ENCODE measurements around the gene FGF21.
"Not testable (repeated sequence)": the region's sequence is repeated elsewhere in the genome, so short reads cannot be mapped to it uniquely, and the experiment has no call there.

The FGF21 gene

GRCh38 chr19:48755084-48755641, at the start of gene FGF21:
Gene FGF21, plus strand, starts transcription at chr19:48755524. Its CDS starts 713 bp downstream, at chr19:48756237.
- no peak for DNase-seq (ENCODE audit: low read depth in 2 of 2)

GRCh38 chr19:48708471-48708870, 46.9 kb upstream of the FGF21 start:
- no peak for DNase-seq (ENCODE audit: low read depth in 2 of 2)

GRCh38 chr19:48711106-48711662, 44.1 kb upstream of the FGF21 start:
- DNase-seq (ENCODE audit: low read depth in 2 of 2) = no peak

- DNase-seq (ENCODE audit: low read depth in 2 of 2) = no peak
Observed at GRCh38 chr19:48713041-48713863, 42.1 kb upstream of the FGF21 start.

GRCh38 chr19:48713864-48714755, 41.2 kb upstream of the FGF21 start:
- DNase-seq (ENCODE audit: low read depth in 2 of 2) = peak; percentile 92 to 98

GRCh38 chr19:48714759-48715675, 40.3 kb upstream of the FGF21 start:
- DNase-seq (ENCODE audit: low read depth in 2 of 2) = no peak

- no peak for DNase-seq (ENCODE audit: low read depth in 2 of 2)
Observed at GRCh38 chr19:48715681-48716171, 39.6 kb upstream of the FGF21 start.

GRCh38 chr19:48716562-48717291, 38.6 kb upstream of the FGF21 start:
- no peak for DNase-seq (ENCODE audit: low read depth in 2 of 2)

GRCh38 chr19:48718106-48718505, 37.2 kb upstream of the FGF21 start:
- DNase-seq (ENCODE audit: low read depth in 2 of 2) = not testable (repeated sequence)

GRCh38 chr19:48718711-48719231, 36.6 kb upstream of the FGF21 start:
- DNase-seq (ENCODE audit: low read depth in 2 of 2) = no peak

- no peak for DNase-seq (ENCODE audit: low read depth in 2 of 2)
Observed at GRCh38 chr19:48719263-48720171, 35.8 kb upstream of the FGF21 start, which contains the start of gene MAMSTR. Gene MAMSTR, minus strand, starts transcription at chr19:48719725. Its CDS starts 694 bp downstream, at chr19:48719031.

GRCh38 chr19:48720251-48720612, 35.1 kb upstream of the FGF21 start:
- DNase-seq (ENCODE audit: low read depth in 2 of 2) = no peak

- peak; percentile 89 to 90 for DNase-seq (ENCODE audit: low read depth in 2 of 2)
Observed at GRCh38 chr19:48720613-48721296, 34.6 kb upstream of the FGF21 start.

GRCh38 chr19:48722196-48722708, 33.1 kb upstream of the FGF21 start:
- no peak for DNase-seq (ENCODE audit: low read depth in 2 of 2)

- no peak for DNase-seq (ENCODE audit: low read depth in 2 of 2)
Observed at GRCh38 chr19:48724796-48725753, 30.2 kb upstream of the FGF21 start.

GRCh38 chr19:48726556-48726955, 28.8 kb upstream of the FGF21 start:
- no peak for DNase-seq (ENCODE audit: low read depth in 2 of 2)
